ENCODE measurements around the gene BRF1.

Gene BRF1

GRCh38 chr14:105201925-105202513 lies 98.8 kb downstream of the BRF1 start:
- no peak overlapping the region for H3K4me3 ChIP-seq (ENCODE audit: control insufficient read depth, low read depth, low read length)
- no peak for TF ChIP-seq CTCF (conservative IDR thresholded peaks at IDR 0.05; ENCODE audit: control insufficient read depth, insufficient read depth, low read depth, low read length)
- DNase-seq (ENCODE audit: low read depth) = no peak

- no peak for DNase-seq (ENCODE audit: low read depth)
- TF ChIP-seq CTCF (conservative IDR thresholded peaks at IDR 0.05; ENCODE audit: control insufficient read depth, insufficient read depth, low read depth, low read length) = no peak
- H3K4me3 ChIP-seq (ENCODE audit: control insufficient read depth, low read depth, low read length) = no peak overlapping the region
Observed at GRCh38 chr14:105201156-105201924, 99.5 kb downstream of the BRF1 start.

- DNase-seq (ENCODE audit: low read depth) = no peak
- H3K4me3 ChIP-seq (ENCODE audit: control insufficient read depth, low read depth, low read length) = no peak overlapping the region
- TF ChIP-seq CTCF (conservative IDR thresholded peaks at IDR 0.05; ENCODE audit: control insufficient read depth, insufficient read depth, low read depth, low read length) = no peak
Observed at GRCh38 chr14:105200641-105201040, 100.2 kb downstream of the BRF1 start.

GRCh38 chr14:105200074-105200473 lies 100.7 kb downstream of the BRF1 start:
- no peak overlapping the region for H3K4me3 ChIP-seq (ENCODE audit: control insufficient read depth, low read depth, low read length)
- DNase-seq (ENCODE audit: low read depth) = no peak
- TF ChIP-seq CTCF (conservative IDR thresholded peaks at IDR 0.05; ENCODE audit: control insufficient read depth, insufficient read depth, low read depth, low read length) = no peak

GRCh38 chr14:105199093-105199492 lies 101.7 kb downstream of the BRF1 start:
- peak; percentile 17 for DNase-seq (ENCODE audit: low read depth)
- no peak overlapping the region for H3K4me3 ChIP-seq (ENCODE audit: control insufficient read depth, low read depth, low read length)
- no peak for TF ChIP-seq CTCF (conservative IDR thresholded peaks at IDR 0.05; ENCODE audit: control insufficient read depth, insufficient read depth, low read depth, low read length)

GRCh38 chr14:105198588-105198987 lies 102.2 kb downstream of the BRF1 start:
- TF ChIP-seq CTCF (conservative IDR thresholded peaks at IDR 0.05; ENCODE audit: control insufficient read depth, insufficient read depth, low read depth, low read length) = no peak
- no peak for DNase-seq (ENCODE audit: low read depth)
- H3K4me3 ChIP-seq (ENCODE audit: control insufficient read depth, low read depth, low read length) = no peak overlapping the region

All from fibroblast of mammary gland (primary cell).